Measurements from ENCODE around the gene BDH2. TPM values are rescaled to one million over a fixed set of nuclear protein-coding genes. Genes with fewer than 3 reads are reported as not detected.

Gene BDH2
- total and polyA plus RNA-seq, 2 donors (not counting 3 experiments of a cell fraction or from before 2014, with no cell fraction given) = 29.4 to 40.9 TPM

DNA sequence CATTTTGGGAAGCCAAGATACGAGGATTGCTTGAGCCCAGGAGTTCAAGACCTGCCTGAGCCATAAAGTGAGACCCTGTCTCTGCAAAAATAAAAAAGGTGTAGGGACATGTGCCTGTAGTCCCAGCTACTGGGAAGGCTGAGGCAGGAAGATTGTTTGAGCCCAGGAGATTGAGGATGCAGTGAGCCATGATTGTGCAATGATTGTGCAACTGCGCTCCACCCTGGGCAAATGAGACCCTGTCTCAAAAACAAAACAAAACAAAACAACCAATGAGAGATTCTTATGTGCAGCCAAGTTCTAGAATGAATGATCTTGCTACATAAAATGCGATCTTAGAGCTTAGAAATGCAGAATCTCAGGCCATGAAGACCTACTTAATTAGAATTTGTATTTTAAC lies 45.6 kb downstream of the BDH2 start:
- H3K79me2 ChIP-seq (ENCODE audit: control insufficient read depth, insufficient read depth, low read length) = no peaks in the 10 kb centered on the region
- dilution Hi-C loops (cut with MboI; ENCODE audit: extremely low pct_ligation_motif_present, low sequenced_read_pairs) = no loop called here
- ChIA-PET POLR2A (no interaction called here), CTCF (no interaction called here)
- no peak overlapping the region for H3K4me2 ChIP-seq (ENCODE audit: insufficient read depth, low read length)
- FAIRE-seq (no peak), DNase-seq (ENCODE audit: low read depth, low spot score) (no peak)
- H3K27ac ChIP-seq (ENCODE audit: insufficient read depth, low read depth, low read length) = no peak overlapping the region
- H3K4me3 ChIP-seq (replicated peaks in 1 of 3; ENCODE audit: insufficient read depth in 1 of 3, low read depth in 1 of 3, low read length in 3 of 3) = no peak overlapping the region
- intact Hi-C loops (cut with micrococcal nuclease) = no loop called here
- H3K9ac ChIP-seq (replicated peaks; ENCODE audit: extremely low read depth, insufficient read depth, low read length) = no peak overlapping the region
- H3K9me3 ChIP-seq (replicated peaks; ENCODE audit: control insufficient read depth, insufficient read depth, low read length) = no peaks in the 10 kb centered on the region
- BruUV-seq (replicated peaks) = no TSS peak
- H4K20me1 ChIP-seq (replicated peaks; ENCODE audit: control insufficient read depth, extremely low read depth, insufficient read depth, low read length) = no peaks in the 10 kb centered on the region
- no peaks in the 10 kb centered on the region for H3K27me3 ChIP-seq (ENCODE audit: control insufficient read depth in 2 of 2, insufficient read depth in 2 of 2, low read length in 2 of 2)
- H3K9me1 ChIP-seq (replicated peaks; ENCODE audit: control insufficient read depth, extremely low read depth, insufficient read depth, low read length) = no peaks in the 10 kb centered on the region
- H2AFZ ChIP-seq (ENCODE audit: low read depth, low read length) = no peak overlapping the region
- H3K36me3 ChIP-seq (ENCODE audit: control insufficient read depth in 2 of 2, extremely low read depth in 1 of 2, insufficient read depth in 2 of 2, low read length in 2 of 2) = peaks cover 0 to 3% of the 10 kb centered on the region in 2 experiments
- no peak for TF ChIP-seq MYC (IDR thresholded peaks at IDR 0.05; ENCODE audit: low read depth, low read length)
- no peaks in the 10 kb centered on the region for H3K4me1 ChIP-seq (ENCODE audit: control insufficient read depth, extremely low read depth, insufficient read depth, low read length)

DNA sequence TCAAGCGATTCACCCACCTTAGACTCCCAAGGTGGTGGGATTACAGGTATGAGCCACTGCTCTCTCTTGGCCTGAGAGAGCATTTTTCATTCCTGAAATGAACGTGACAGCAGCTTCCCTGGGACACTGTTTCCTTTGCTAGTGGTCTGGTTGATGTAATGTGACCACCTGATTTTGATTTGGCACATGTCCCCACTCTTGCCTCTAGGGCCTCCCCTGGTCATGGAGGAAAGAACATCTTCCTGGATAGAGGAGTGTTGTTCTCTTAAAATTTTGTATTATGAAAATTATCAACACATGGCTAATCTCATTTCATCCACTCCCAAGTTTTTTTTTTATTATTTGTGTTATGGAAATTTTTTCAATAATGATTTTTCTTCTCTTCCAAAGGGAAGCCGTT lies 46.9 kb downstream of the BDH2 start:
- H4K20me1 ChIP-seq (replicated peaks; ENCODE audit: control insufficient read depth, extremely low read depth, insufficient read depth, low read length) = no peaks in the 10 kb centered on the region
- DNase-seq (ENCODE audit: low read depth, low spot score) (no peak), FAIRE-seq (no peak)
- intact Hi-C loops (cut with micrococcal nuclease) (no loop called here), dilution Hi-C loops (cut with MboI; ENCODE audit: extremely low pct_ligation_motif_present, low sequenced_read_pairs) (no loop called here)
- ChIA-PET POLR2A (no interaction called here), CTCF (interaction anchor here (1.7 to 2.5 kb wide), 2 partner anchors 9 to 47 kb away, joined by 4 to 8 read pairs; partner anchors contain the start of gene BDH2)
- H2AFZ ChIP-seq (ENCODE audit: low read depth, low read length) = no peak overlapping the region
- H3K9me3 ChIP-seq (replicated peaks; ENCODE audit: control insufficient read depth, insufficient read depth, low read length) = no peaks in the 10 kb centered on the region
- TF ChIP-seq JUN (IDR thresholded peaks at IDR 0.05; ENCODE audit: borderline replicate concordance, insufficient read depth, insufficient read length, low read depth) (no peak), GATA2 (IDR thresholded peaks at IDR 0.05; ENCODE audit: insufficient read depth, insufficient read length, low read depth, low read length) (no peak), FOS (IDR thresholded peaks at IDR 0.05; ENCODE audit: borderline replicate concordance, insufficient read depth, low read length) (no peak), MYC (IDR thresholded peaks at IDR 0.05; ENCODE audit: low read depth, low read length) (no peak), EZH2 (IDR thresholded peaks at IDR 0.05; ENCODE audit: borderline replicate concordance, low read depth, low read length, severe bottlenecking) (no peak), POLR2A (IDR thresholded peaks at IDR 0.05; ENCODE audit: low read depth, low read length) (no peak), POLR2AphosphoS5 (IDR thresholded peaks at IDR 0.05; ENCODE audit: insufficient read depth, low read depth, low read length) (no peak)
- TF ChIP-seq, protein P1, sequence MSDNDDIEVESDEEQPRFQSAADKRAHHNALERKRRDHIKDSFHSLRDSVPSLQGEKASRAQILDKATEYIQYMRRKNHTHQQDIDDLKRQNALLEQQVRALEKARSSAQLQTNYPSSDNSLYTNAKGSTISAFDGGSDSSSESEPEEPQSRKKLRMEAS (IDR thresholded peaks at IDR 0.05; ENCODE audit: insufficient read depth, insufficient read length) = no peak
- TF ChIP-seq, protein P2, sequence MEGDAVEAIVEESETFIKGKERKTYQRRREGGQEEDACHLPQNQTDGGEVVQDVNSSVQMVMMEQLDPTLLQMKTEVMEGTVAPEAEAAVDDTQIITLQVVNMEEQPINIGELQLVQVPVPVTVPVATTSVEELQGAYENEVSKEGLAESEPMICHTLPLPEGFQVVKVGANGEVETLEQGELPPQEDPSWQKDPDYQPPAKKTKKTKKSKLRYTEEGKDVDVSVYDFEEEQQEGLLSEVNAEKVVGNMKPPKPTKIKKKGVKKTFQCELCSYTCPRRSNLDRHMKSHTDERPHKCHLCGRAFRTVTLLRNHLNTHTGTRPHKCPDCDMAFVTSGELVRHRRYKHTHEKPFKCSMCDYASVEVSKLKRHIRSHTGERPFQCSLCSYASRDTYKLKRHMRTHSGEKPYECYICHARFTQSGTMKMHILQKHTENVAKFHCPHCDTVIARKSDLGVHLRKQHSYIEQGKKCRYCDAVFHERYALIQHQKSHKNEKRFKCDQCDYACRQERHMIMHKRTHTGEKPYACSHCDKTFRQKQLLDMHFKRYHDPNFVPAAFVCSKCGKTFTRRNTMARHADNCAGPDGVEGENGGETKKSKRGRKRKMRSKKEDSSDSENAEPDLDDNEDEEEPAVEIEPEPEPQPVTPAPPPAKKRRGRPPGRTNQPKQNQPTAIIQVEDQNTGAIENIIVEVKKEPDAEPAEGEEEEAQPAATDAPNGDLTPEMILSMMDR (IDR thresholded peaks at IDR 0.05; ENCODE audit: extremely low read depth in 1 of 2, insufficient read depth in 1 of 2, low read depth in 1 of 2, low read length in 2 of 2) = no peak
- BruUV-seq (replicated peaks) = no TSS peak
- H3K27ac ChIP-seq (ENCODE audit: insufficient read depth, low read depth, low read length) = no peak overlapping the region
- no peaks in the 10 kb centered on the region for H3K9me1 ChIP-seq (replicated peaks; ENCODE audit: control insufficient read depth, extremely low read depth, insufficient read depth, low read length)
- H3K79me2 ChIP-seq (ENCODE audit: control insufficient read depth, insufficient read depth, low read length) = no peaks in the 10 kb centered on the region
- no peaks in the 10 kb centered on the region for H3K4me1 ChIP-seq (ENCODE audit: control insufficient read depth, extremely low read depth, insufficient read depth, low read length)
- H3K9ac ChIP-seq (replicated peaks; ENCODE audit: extremely low read depth, insufficient read depth, low read length) = no peak overlapping the region
- H3K4me3 ChIP-seq (replicated peaks in 1 of 3; ENCODE audit: insufficient read depth in 1 of 3, low read depth in 1 of 3, low read length in 3 of 3) = no peak overlapping the region
- H3K27me3 ChIP-seq (ENCODE audit: control insufficient read depth in 2 of 2, insufficient read depth in 2 of 2, low read length in 2 of 2) = no peaks in the 10 kb centered on the region
- H3K4me2 ChIP-seq (ENCODE audit: insufficient read depth, low read length) = no peak overlapping the region
- H3K36me3 ChIP-seq (ENCODE audit: control insufficient read depth in 2 of 2, extremely low read depth in 1 of 2, insufficient read depth in 2 of 2, low read length in 2 of 2) = peaks cover 0 to 3% of the 10 kb centered on the region in 2 experiments
